ENCODE results near the gene VSTM5. TPM values are rescaled to one million over a fixed set of nuclear protein-coding genes. Genes with fewer than 3 reads are reported as not detected.

VSTM5 gene
- total and polyA plus RNA-seq, 2 of the 8 experiments (the other 6 are each of a cell fraction or from before 2014, with no cell fraction given): 0.22 to 0.70 TPM

- TF ChIP-seq ATF2 (IDR thresholded peaks at IDR 0.05; ENCODE audit: low read length) (no peak), RNF2 (IDR thresholded peaks at IDR 0.05; ENCODE audit: borderline replicate concordance, low read depth, low read length, missing control alignments, poor library complexity, severe bottlenecking) (no peak), RXRA (IDR thresholded peaks at IDR 0.05; ENCODE audit: insufficient read depth, low read depth, low read length) (no peak), BCL11A (IDR thresholded peaks at IDR 0.05; ENCODE audit: low read depth in 2 of 2, low read length in 2 of 2) (no peak), CTCF (IDR thresholded peaks at IDR 0.05; ENCODE audit: control extremely low read depth in 1 of 3, insufficient read depth in 1 of 3, low read depth in 1 of 3, low read length in 3 of 3) (no peak)
Measured at GRCh38 chr11:93890391-93891051, 40.1 kb upstream of the VSTM5 start (continued).
